Tibial nerve (tissue), 4 donors: ENCODE results near the gene THOC1.

Source experiments
- EP300 ChIP-seq, 2 donors: sonication (generic); formaldehyde crosslinking; IDR thresholded peaks; one replicate each; pipeline ENCODE4 v1.6.1; 2017; ENCODE audit warnings: antibody characterized with exemption in 2 of 2, mild to moderate bottlenecking in 1 of 2
- POLR2A ChIP-seq, 2 donors: fragments of 450-650 bp; IDR thresholded peaks; one replicate each; pipeline ENCODE4 v1.6.1; 2017; ENCODE audit warnings: antibody characterized with exemption in 2 of 2, mild to moderate bottlenecking in 2 of 2, moderate library complexity in 2 of 2
- TF ChIP-seq, protein P1 (sequence below), 5 experiments: fragments of 200-600 bp in 3 of 5; fragments of 450-650 bp in 2 of 5; sonication (generic) in 3 of 5; IDR thresholded peaks; one replicate each; pipeline ENCODE4 v1.5.1; 2016 to 2019; ENCODE audit warnings: antibody characterized with exemption in 5 of 5, mild to moderate bottlenecking in 3 of 5, moderate library complexity in 2 of 5

DNA sequence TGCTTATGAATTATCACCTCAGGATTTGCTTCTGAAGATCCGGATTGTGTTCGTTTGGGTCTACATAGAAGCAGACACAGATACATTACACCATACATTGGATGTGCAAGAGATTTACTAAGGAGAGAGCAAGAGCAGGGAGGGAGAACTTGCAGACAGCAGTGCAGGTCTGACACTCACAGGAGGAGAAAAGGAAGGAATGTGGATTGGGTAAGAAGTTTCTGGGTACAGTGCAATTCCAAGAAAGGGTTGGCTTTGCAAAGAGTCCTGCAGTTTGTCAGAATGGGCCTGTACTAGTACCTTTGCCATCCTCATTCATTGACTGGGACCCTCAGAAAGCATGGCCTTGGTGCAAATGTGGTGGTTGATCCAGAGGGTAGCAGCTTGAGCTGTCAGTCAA is 4.8 kb upstream of the THOC1 start:
- TF ChIP-seq POLR2A (IDR thresholded peaks at IDR 0.05), result no peak
- TF ChIP-seq, protein P1, sequence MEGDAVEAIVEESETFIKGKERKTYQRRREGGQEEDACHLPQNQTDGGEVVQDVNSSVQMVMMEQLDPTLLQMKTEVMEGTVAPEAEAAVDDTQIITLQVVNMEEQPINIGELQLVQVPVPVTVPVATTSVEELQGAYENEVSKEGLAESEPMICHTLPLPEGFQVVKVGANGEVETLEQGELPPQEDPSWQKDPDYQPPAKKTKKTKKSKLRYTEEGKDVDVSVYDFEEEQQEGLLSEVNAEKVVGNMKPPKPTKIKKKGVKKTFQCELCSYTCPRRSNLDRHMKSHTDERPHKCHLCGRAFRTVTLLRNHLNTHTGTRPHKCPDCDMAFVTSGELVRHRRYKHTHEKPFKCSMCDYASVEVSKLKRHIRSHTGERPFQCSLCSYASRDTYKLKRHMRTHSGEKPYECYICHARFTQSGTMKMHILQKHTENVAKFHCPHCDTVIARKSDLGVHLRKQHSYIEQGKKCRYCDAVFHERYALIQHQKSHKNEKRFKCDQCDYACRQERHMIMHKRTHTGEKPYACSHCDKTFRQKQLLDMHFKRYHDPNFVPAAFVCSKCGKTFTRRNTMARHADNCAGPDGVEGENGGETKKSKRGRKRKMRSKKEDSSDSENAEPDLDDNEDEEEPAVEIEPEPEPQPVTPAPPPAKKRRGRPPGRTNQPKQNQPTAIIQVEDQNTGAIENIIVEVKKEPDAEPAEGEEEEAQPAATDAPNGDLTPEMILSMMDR (IDR thresholded peaks at IDR 0.05), result no peak
- no peak for TF ChIP-seq EP300 (IDR thresholded peaks at IDR 0.05)
